ENCODE results near the gene GARIN3.

GARIN3 gene

GRCh38 chr5:157184117-157184670 lies 18.1 kb upstream of the GARIN3 start:
- DNase-seq = no peak

DNA sequence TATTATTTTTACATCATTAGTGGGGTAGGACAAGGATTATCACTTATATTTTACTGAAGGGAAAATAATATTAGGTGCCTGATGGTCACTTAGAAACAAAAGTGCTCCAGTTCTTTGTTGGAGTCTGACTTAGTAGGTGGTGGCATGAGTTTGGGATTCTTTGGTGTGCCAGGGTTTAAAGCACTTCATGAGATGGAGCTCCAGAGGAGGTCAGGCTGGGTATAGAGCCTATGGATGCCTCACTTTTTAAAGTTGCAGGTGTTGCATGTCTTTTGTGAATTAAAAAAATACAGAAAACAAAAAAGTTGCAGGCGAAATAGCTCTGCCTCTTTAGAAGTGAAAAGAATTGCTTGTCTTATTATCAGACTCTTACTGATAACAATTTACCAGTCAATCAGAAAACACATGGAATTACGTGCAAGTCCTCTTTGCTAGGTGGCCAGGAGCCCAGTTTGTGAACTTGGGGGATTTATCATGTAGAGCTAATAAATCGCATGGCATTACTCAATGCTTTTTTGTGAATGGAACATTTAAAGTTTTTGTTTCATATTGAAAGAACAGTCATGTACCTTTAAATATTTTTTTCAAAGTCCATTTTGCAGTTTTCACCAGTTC lies 16.2 kb upstream of the GARIN3 start:
- no peak for DNase-seq

DNA sequence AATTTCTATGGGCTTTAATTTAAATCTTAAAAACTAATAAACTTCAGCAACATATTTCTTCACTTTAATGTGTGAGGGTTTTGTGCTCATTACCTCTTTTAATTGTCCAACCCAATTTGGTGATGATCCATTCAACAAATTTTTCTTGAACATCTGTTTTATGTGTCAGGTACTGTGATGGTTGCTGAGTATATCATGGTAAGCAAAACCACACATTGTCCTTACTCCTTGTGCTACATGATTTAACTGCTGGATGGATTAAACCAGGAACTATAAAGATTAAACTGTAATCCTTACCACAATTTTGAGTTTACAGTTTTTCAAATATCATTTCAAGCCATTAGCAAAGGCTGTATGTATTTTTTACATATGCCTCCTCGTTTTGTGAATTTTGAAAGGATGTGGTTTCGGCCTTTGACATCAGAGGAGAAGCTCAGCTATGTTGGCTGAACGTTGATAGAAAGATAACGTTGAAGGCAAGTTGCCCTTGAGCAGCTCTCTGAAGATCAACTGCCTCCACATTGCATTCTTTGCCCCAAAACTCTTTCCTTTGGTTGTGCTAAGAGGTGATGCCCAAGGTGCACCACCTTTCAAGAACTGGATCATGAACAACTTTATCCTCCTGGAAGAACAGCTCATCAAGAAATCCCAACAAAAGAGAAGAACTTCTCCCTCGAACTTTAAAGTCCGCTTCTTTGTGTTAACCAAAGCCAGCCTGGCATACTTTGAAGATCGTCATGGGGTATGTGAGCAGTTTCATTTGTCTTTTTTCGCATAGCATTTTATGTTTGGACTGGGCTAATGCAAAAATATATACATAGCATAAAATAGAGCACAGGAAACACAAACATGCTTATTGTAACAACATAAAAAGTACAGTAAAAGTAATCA lies 14.6 kb upstream of the GARIN3 start, which contains the start of gene ITK:
ITK (plus strand) TSS at position 467 of the 891 bp plus-strand sequence; CDS start at position 605, 138 bp downstream.
- no peak for DNase-seq

DNA sequence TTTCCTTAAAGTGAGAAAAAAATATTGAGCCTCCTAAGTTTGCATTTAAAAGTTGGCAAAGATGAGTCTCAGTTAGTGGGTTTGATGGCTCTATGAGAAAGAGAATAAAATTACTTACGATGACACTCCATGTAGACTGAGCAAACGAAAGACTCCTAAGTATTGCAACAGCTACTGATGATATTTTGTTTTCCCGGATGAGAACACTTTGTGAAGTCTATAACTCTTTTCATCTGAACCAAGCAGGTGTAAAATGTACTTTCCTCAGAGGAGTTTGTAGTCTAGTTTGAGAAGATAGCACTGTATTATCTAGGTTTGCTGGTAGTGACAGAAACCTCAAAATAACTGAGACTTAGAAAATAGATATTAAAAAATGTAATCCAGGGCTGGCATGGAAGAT lies 12.9 kb upstream of the GARIN3 start:
- no peak for DNase-seq

DNA sequence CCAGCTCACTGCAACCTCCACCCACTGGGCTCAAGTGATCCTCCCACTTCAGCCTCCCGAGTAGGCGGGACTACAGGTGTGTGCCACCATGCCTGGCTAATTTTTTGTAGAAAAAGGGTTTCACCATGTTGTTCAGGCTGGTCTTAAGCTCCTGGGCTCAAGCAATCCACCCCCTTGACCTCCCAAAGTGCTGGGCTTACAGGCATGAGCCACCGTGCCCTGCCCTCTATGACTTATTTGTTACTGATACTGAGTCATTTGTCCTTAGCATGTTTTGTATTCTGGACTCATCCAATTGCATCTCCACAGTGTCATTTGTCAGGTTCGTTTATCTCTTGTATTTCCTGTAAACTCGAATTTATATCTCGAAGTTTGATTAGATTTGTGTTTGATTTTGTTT lies 11.9 kb upstream of the GARIN3 start:
- DNase-seq = no peak

- DNase-seq = no peak
Observed at GRCh38 chr5:157175071-157175612, 9.1 kb upstream of the GARIN3 start.

GRCh38 chr5:157172403-157172802 lies 6.3 kb upstream of the GARIN3 start:
- peak; percentile 7 to 36 (median 26) for DNase-seq

DNA sequence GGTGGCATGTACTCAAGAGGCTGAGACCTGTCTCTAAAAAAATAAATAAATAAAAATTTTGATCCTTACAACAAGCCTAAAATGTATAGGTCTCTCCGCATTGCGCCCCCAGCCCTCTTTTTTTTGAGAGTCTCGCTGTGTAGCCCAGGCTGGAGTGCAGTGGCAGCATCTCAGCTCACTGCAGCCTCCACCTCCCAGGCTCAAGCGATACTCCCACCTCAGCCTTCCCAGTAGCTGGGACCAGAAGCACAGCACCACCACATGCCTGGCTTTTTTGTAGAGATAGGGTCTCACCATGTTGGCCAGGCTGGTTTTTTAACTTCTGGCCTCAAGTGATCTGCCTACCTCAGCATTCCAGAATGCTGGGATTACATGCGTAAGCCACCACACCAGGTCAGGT lies 2.2 kb upstream of the GARIN3 start:
- DNase-seq = no peak

- DNase-seq = no peak
Observed at GRCh38 chr5:157167214-157167621, 1.2 kb upstream of the GARIN3 start.

DNA sequence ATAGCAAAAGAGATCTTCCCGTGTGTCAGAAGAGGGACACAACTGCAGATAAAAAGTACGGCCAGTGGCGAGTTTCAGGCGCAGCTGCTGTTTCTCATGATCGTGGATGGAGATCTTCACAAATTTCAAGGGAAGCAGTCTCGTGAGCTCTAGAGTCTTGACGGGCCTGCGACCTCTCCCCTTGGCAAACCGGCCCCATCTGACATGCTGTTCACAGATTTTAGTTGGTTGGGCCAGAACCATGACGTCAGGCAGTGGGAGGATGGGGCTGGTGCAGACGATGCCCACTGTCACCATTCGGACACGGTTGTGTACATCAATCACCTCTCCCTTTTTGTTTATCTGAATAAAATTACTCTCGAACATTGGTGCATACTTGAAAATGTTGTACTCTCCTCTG lies 396 bp downstream of the GARIN3 start:
- no peak for DNase-seq

GRCh38 chr5:157165261-157165660 lies 803 bp downstream of the GARIN3 start:
- DNase-seq = no peak

- no peak for DNase-seq
Observed at GRCh38 chr5:157164521-157164920, 1.5 kb downstream of the GARIN3 start.

GRCh38 chr5:157162919-157163510 lies 3.0 kb downstream of the GARIN3 start:
- DNase-seq = no peak

- DNase-seq = no peak
Observed at GRCh38 chr5:157161996-157162395, 4.1 kb downstream of the GARIN3 start.

DNA sequence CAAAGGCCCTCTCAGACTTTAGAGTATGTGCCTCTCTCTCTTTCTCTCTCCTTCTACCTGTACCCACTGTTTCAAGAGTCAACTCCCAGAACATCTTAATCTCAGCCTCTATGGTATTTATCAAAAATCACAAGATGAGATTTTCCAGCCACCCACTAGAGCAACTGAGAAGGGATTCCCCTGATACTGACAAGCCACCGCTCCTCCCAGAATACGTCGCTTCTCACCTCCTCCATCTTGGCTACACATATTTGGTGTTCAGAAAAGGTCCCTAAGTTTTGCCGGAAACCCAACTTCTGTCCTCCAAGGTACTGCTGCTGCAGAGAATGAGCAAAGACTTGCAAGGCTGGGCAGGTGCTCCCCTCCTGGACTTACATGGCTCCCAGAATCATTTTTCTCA lies 6.1 kb downstream of the GARIN3 start:
- no peak for DNase-seq

DNA sequence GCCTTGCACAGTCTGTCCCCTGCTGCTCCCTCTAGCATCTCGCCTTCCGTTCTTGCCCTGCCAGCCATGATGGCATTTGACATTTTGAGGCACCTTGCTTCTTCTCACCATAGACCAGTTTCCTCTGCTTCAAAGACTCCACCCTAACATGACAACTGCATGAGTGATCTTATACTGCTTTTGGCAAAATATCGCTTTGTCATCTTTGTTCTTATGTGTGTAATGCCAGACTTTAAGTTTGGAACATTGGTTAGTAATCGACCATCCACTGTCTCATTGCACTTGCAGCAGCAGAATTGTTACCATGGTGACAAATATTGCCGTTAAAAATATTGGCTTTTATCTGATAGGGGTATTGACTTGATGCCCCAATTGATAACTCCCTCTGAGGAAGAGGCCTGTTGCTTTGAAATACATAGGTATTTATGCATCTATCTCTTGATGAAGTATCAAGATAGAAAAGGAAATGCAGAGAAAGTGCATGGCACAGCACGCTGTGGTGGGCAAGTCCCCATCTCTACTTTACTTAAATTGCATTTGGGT lies 6.8 kb downstream of the GARIN3 start:
- no peak for DNase-seq

DNA sequence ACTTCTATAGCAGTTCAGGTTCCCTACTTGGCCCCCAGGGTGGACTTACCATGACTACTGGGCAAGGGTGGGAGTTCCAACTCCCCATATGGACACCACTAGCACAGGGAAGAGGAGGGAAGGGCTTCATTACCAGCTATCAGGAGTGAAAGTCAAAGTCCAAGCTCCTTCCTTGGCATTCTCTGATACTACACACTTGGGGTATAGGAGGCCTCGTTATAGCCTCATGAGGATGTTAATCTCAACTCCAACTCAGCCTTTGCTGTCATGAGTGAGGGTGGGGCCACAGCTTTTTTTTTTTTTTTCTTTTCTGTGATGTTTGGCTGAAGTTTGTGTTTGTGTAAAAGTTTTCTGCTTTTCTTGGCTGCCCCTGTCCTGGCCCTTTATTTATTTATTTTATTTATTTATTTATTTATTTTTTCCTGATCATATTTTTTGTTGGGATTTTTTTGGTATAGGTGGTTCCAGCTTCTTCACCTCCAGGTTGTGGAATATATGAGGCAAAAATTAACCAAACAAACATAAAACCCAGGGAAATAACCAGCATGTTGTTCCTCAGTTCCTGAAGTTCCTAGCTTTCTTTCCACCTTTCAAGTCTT lies 8.7 kb downstream of the GARIN3 start:
- DNase-seq = no peak

DNA sequence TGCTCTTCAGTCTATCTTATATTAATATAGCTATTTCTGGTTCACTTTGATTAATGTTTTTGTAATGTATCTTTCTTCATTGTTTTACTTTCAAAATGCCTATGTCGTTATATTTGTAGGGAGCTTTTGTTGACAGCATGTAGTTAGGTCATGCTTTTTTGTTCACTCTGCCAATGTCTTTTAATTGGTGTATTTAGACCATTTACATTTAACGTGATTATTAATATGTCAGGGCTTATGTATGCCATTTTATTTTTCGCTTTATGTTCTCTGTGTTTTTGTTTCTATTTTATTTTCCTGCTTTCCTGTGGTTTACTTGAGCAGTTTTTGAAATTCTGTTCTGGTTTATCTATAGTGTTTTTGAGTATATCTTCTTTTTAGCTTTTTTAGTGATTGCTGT lies 10.8 kb downstream of the GARIN3 start:
- DNase-seq = no peak

- DNase-seq = no peak
Observed at GRCh38 chr5:157150995-157151394, 15.1 kb downstream of the GARIN3 start.

DNA sequence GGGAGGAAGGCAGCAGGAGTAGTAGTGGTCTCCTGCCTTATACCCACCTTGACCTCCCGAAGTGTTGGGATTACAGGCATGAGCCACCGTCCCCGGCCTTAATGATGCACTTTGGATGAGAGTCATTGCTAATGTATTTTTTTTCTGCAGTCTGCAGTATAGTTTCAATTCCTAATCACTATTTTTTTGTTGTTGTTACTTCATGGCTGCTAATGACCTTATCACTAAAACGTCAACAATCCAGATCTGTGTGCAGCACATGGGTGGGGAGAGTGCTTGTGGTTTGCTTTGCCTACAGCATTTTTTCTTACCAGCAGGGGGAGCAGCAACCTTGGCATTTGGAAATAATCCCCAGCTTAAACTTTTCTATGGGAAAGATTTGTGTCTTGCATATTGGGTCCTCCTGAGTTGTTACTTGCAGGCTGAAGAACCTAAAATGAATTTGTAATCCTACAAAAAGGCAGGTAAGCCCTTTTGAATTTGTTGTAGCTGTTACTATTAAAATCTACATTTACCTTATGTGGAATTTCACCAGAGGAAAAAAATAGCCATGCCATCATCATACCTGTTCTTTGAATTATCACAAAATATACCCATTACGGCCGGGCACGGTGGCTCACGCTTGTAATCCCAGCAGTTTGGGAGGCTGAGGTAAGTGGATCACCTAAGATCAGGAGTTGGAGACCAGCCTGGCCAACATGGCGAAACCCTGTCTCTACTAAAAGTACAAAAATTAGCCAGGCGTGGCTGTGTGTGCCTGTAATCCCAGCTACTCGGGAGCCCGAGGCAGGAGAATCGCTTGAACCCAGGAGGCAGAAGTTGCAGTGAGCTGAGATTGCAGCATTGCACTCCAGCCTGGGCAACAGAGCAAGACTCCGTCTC lies 17.1 kb downstream of the GARIN3 start:
- DNase-seq = peak; percentile 32 to 74 (median 48)

Data from activated naive CD4-positive, alpha-beta T cell (primary cell).